NT2/D1 (cell line): Measurements from ENCODE around the gene CRTC2.

ENCODE experiments used
- SUZ12 ChIP-seq: IDR thresholded peaks from 2 replicates; pipeline ENCODE4 v1.6.1; 2011; ENCODE audit not compliant: insufficient read length, insufficient read depth; ENCODE audit errors: extremely low read depth
- YY1 ChIP-seq: IDR thresholded peaks from 2 replicates; pipeline ENCODE4 v1.6.1; 2011; ENCODE audit not compliant: insufficient read length, insufficient read depth
- ZNF274 ChIP-seq: IDR thresholded peaks from 2 replicates; pipeline ENCODE4 v1.6.1; 2011; ENCODE audit warnings: mild to moderate bottlenecking, low read depth, low read length

GRCh38 chr1:153962088-153963029 lies 3.9 kb upstream of the CRTC2 start:
- TF ChIP-seq ZNF274 (no peak), YY1 (no peak), SUZ12 (no peak)
